OCI-LY1 (cell line): Measurements from ENCODE around the gene WDR72.

ENCODE experiments used
- EZH2 ChIP-seq: fragments of 200-600 bp; sonication (generic), shearing (Covaris generic); IDR thresholded peaks from 2 replicates; pipeline ENCODE4 v1.8.0; 2017; ENCODE audit warnings: borderline replicate concordance, mixed run types, mild to moderate bottlenecking, antibody characterized with exemption, low read length, moderate library complexity, mixed read lengths
- TF ChIP-seq, protein P1 (sequence below): fragments of 200-600 bp; sonication (generic), shearing (Covaris generic); IDR thresholded peaks from 2 replicates; pipeline ENCODE4 v1.5.1; 2017; ENCODE audit warnings: mild to moderate bottlenecking, antibody characterized with exemption, low read length, moderate library complexity, mixed read lengths

DNA sequence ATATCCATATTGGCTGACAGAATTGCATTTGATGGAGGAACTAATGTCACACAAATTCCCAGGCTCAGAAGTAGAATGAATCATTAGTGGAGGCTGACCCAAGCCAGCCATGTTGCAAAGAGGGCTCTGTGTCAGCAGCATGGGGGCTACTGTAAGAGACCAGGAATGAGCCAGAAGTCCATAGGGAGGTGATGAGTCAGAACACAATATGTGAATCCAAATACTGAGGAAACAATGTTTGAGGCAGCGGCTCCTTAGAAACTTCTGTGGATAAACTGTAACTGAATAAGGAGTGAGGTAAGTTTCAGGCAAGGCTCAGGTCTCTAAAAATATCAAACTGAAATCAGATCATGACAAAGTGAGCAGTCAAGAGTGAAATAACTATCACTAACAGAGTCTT is 170.7 kb downstream of the WDR72 start:
- TF ChIP-seq, protein P1, sequence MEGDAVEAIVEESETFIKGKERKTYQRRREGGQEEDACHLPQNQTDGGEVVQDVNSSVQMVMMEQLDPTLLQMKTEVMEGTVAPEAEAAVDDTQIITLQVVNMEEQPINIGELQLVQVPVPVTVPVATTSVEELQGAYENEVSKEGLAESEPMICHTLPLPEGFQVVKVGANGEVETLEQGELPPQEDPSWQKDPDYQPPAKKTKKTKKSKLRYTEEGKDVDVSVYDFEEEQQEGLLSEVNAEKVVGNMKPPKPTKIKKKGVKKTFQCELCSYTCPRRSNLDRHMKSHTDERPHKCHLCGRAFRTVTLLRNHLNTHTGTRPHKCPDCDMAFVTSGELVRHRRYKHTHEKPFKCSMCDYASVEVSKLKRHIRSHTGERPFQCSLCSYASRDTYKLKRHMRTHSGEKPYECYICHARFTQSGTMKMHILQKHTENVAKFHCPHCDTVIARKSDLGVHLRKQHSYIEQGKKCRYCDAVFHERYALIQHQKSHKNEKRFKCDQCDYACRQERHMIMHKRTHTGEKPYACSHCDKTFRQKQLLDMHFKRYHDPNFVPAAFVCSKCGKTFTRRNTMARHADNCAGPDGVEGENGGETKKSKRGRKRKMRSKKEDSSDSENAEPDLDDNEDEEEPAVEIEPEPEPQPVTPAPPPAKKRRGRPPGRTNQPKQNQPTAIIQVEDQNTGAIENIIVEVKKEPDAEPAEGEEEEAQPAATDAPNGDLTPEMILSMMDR = no peak
- no peak for TF ChIP-seq EZH2
